Measurements from ENCODE around the gene COMMD2.

The COMMD2 gene

DNA sequence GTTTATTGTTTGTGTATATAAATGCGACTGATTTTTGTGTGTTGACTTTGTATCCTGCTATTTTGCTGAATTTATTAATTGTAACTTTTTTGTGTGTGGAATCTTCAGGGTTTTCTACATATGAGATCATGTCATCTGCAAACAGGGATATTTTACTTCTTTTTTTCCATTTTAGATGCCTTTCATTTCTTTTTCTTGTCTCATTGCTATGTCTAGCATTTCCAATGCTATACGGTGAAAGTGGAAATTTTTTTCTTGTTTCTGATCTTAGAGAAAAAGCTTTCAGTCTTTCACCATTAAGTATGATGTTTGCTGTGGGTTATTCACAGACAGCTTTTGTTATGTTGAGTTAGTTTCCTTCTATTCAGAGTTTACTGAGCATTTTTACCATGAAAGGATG, 31.4 kb downstream of the COMMD2 start:
- TF ChIP-seq, protein P1, sequence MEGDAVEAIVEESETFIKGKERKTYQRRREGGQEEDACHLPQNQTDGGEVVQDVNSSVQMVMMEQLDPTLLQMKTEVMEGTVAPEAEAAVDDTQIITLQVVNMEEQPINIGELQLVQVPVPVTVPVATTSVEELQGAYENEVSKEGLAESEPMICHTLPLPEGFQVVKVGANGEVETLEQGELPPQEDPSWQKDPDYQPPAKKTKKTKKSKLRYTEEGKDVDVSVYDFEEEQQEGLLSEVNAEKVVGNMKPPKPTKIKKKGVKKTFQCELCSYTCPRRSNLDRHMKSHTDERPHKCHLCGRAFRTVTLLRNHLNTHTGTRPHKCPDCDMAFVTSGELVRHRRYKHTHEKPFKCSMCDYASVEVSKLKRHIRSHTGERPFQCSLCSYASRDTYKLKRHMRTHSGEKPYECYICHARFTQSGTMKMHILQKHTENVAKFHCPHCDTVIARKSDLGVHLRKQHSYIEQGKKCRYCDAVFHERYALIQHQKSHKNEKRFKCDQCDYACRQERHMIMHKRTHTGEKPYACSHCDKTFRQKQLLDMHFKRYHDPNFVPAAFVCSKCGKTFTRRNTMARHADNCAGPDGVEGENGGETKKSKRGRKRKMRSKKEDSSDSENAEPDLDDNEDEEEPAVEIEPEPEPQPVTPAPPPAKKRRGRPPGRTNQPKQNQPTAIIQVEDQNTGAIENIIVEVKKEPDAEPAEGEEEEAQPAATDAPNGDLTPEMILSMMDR (IDR thresholded peaks at IDR 0.05; ENCODE audit: extremely low read depth, missing control alignments), result no peak

DNA sequence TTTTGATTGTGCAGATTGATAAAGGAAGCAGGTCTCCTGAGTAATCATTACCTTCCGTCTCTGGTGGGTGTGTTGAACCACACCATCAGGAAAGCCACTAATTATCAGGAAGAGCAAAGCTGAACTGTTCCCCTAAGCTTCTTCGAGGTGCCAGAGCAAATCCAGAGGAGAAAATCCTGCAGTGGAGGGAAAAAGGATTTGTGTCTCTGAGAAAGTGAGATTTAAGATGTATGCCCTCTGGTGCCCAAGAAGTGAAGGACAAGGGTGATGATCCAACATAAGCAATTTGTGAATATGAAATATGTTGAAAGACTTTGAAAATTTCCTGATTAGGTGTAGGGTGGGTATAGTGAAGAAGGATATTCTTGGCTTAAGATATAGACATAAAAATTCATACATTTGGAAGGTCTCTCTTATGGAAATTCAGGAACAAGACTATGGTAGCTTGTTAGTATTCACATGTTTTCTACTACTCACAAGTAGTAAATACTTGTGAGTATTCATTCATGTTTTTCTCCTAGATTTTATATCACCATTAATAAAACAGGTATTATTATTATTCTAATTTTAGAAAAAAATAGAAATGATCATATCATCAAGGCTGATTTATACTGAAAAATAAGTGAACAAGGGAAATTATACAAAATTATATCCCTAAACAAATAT, 34.8 kb downstream of the COMMD2 start:
- TF ChIP-seq, protein P1 (IDR thresholded peaks at IDR 0.05; ENCODE audit: extremely low read depth, missing control alignments), result peak; percentile 21
- DNase-seq (ENCODE audit: low spot score), result peak; percentile 70

More for the DNA sequence above, 31.4 kb downstream of the COMMD2 start:
- DNase-seq (ENCODE audit: low spot score), result no peak

DNA sequence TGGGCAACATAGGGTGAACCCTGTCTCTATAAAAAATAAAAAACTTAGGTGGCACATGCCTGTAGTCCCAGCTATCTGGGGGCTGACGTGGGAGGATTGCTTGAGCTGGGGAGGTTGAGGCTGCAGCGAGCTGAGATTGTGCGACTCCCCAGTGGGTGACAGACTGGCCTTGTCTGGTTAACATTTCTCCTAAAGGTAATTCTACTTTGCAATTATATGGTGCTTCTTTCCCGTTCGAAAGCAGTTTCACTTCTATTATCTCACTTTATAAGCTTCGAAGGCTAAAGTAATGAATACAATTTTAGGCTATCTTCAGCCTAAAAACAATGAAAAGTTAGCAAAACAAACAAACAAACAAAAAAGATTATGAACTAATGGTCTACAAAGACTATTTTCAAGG, 35.3 kb downstream of the COMMD2 start:
- no peak for DNase-seq (ENCODE audit: low spot score)
- TF ChIP-seq, protein P1 (IDR thresholded peaks at IDR 0.05; ENCODE audit: extremely low read depth, missing control alignments), result no peak

DNA sequence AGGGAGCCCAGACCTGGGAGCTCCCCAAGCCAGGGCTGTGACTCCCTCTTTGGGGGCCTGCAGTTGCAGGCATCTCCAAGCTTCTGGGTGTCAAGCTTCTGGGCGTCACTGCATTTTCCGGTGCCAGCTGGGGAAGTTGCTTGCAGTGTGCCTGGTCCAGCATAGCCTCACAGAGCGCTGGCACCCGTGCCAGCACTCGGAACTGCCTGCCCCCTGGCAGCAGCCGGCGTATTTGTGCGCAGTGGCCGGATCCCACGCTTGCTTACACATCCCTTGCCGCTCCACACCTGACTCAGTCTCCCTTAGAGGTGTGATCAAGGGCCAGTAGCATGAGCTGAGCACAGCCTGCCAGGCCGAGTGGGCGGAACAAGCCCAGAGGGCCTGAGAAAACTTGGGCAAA, 37.0 kb downstream of the COMMD2 start:
- TF ChIP-seq, protein P1 (IDR thresholded peaks at IDR 0.05; ENCODE audit: extremely low read depth, missing control alignments), result no peak
- no peak for DNase-seq (ENCODE audit: low spot score)

DNA sequence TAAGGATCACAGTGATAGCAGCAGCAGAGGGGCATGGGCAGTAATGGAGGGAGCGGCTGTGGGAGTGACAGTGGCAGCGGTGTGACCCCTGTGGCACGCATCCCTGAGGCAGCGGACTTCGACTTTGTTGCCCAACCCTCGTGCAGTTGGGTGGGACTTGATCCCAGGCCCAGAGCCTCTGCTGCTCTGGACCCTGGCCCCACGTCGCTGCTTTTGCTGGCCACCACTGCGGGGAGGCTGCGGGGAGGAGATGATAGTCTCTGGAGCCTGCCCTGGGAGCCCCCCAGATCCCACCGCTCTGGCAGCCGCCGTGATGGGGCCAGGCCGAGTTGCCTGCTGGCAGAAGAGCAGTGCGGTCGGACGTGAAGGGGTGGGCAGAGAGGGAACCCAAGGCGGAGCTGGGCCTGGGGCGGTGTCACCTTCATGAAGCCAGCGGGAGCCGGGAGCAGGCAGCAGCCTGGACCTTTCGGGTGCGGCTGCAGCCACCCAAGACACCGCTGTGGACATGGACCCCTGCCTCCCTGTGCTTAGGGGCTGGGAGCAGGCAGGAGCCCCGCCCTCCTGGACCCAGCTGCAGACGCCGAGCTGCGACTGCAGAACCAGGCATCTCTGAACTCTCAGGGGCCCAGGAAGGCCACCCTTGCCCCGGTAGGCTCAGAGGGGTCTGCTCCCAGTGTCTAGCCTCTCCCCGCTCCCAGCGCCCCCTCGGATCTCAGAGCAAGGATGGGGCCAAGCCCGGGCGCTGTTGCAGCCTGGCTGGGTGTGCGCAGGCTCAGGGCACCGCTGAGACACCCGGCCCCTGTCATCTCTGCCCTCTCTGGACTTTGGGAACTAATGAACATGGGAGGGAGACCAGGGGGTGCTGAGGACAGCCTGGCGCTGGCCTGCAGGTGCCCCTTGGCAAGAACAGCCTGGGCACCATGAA, 38.3 kb downstream of the COMMD2 start:
- TF ChIP-seq, protein P1 (IDR thresholded peaks at IDR 0.05; ENCODE audit: extremely low read depth, missing control alignments), result no peak
- no peak for DNase-seq (ENCODE audit: low spot score)

DNA sequence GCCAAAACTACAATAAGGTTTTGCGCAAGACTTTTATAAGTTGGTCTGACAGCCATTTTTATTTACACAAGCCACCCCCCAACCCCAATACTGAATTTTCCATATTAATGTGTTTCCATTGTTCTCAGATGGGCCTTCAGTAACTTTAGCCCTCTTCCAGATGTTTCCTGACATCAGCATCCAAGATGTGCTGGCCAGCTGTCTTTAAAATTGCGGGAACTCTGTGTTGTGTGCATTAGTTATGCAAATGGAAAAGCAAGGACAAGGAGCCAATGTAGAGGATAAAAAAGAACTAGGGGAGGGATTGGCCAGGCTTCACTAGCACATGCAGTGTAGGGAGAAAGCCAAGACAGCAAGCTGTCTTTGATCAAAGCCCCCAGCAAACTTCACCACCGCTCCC, 45.4 kb downstream of the COMMD2 start:
- DNase-seq (ENCODE audit: low spot score), result no peak
- TF ChIP-seq, protein P1 (IDR thresholded peaks at IDR 0.05; ENCODE audit: extremely low read depth, missing control alignments), result no peak

DNA sequence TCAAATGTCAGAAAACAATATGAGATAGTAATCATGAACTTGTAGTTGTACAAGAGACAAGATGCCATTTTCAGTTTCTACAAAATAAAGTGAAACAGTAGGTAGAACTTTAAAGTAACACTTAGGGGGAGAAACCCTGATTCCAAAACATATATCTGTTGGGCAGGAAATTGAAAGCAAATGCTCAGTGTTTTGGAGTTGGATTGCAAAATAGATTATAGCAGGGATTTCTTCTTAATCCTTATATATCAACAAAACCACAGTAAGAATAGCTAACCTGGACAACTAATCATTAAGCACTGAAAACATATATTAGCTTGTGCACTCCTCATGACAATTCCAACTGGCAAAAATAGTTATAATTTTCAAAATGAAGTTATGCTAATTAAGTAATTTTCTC, 46.9 kb downstream of the COMMD2 start:
- DNase-seq (ENCODE audit: low spot score), result no peak
- TF ChIP-seq, protein P1 (IDR thresholded peaks at IDR 0.05; ENCODE audit: extremely low read depth, missing control alignments), result no peak
